SJSA1 (cell line): ENCODE data around the gene UXS1. TPM values are rescaled to one million over a fixed set of nuclear protein-coding genes. Genes with fewer than 3 reads are reported as not detected.

ENCODE experiments used
- DNase-seq, 2 experiments: peaks; one replicate each; pipeline ENCODE4 v3.0.0-alpha.2; 2015 to 2020; ENCODE audit warnings: low spot score in 2 of 2, low read depth in 1 of 2
- H3K27ac ChIP-seq: fragments of 250-450 bp; sonication (Bioruptor Pico); 2 replicates; pipeline ENCODE4 v1.5.1; 2020; ENCODE audit warnings: mild to moderate bottlenecking, moderate library complexity
- H3K27me3 ChIP-seq: fragments of 250-450 bp; sonication (Bioruptor Pico); replicated peaks from 2 replicates; pipeline ENCODE4 v1.5.1; 2020; ENCODE audit warnings: mild to moderate bottlenecking, moderate library complexity
- H3K36me3 ChIP-seq: fragments of 250-450 bp; sonication (Bioruptor Pico); 2 replicates; pipeline ENCODE4 v1.5.1; 2020; ENCODE audit warnings: mild to moderate bottlenecking
- H3K4me1 ChIP-seq: fragments of 250-450 bp; sonication (Bioruptor Pico); replicated peaks from 2 replicates; pipeline ENCODE4 v1.6.1; 2021; ENCODE audit warnings: mild to moderate bottlenecking
- H3K4me3 ChIP-seq: fragments of 250-450 bp; sonication (Bioruptor Pico); 2 replicates; pipeline ENCODE4 v1.5.1; 2020; ENCODE audit warnings: mild to moderate bottlenecking
- H3K9me3 ChIP-seq: fragments of 250-450 bp; sonication (Bioruptor Pico); replicated peaks from 2 replicates; pipeline ENCODE4 v1.5.1; 2020; ENCODE audit warnings: mild to moderate bottlenecking
- total RNA-seq: library from RNA; depleted of rRNA; stranded (reverse); fragments of >200 nt; shearing (Covaris generic); gene quantifications from 2 replicates; pipeline ENCODE4 v1.2.3, GENCODE V29; 2014

UXS1 gene
- total RNA-seq, 1 experiment from 2014 or later = 60.6 TPM

DNA sequence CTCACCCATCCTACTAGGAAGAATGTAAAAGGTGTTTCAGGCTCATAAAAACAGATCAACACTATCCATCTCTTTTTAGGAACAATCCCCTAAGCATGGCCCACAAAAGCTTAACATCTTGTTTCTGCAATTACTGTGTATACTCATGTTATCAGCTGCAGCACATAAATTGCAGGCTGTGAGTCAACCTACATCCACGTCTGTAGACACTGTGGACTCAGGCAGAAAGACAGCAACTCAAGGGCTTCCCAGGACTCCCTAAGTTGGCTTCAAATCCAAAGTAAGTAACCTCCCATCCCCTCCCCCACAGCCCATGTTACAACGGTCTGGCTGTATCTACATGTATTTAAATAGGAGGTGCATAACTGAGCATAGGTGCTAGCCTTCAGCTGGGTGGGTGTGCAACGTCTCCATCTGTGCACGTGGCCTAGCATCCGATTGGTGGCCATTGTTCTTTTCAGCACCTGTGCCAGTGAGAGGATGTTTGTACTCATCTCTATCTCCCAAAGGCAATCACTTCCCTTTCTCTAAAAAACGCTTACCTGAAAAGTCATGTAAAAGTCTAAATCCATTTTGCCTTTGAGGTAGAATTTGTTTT lies 30.1 kb downstream of the UXS1 start:
- Histone ChIP-seq H3K9me3 (no peaks in the 10 kb centered on the region), H3K36me3 (peaks cover 10% of the 10 kb centered on the region), H3K27me3 (no peaks in the 10 kb centered on the region), H3K4me1 (peaks cover 19% of the 10 kb centered on the region), H3K27ac (no peak overlapping the region), H3K4me3 (no peak overlapping the region)
- DNase-seq = no peak

DNA sequence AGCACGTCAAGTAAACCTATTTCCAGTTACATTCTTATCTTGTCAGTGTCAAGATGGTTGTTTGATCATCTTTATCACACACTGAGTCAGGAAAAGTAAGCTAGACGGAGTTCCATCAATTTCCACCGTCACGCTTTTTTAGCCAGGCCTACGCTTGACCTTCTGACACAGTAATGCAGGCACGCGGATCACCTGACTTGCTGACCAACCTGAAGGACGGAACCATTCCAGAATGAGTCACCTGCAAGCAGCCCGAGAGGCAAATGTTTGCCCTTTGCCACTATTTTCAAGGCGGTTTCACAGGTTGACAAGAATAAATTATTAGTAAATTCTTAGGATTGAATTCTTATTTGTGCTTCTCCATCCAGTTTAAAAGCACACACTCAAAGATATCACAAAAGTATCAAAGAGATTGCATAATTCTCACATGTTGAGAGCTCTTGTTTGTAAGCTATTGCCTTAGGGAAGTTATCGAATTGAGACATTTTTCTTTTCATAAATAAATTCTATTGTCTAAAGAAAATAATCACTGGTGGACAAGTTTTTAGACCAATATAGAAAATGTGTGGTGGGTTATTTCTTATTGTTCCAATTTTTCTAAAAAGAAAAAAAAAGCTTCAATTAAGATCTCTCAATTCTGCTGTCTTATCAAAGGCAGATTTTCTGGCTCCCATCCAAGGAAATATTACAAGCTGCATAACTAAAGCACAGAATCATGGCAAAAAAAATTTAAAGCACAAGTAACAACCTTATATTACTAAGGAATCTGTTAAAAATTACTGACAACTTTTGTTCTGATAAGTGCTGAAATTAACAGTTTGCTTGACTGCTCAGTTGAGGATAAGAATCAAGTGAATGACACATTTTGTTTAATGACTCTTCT lies 31.9 kb downstream of the UXS1 start:
- Histone ChIP-seq H3K27me3 (no peaks in the 10 kb centered on the region), H3K27ac (no peak overlapping the region), H3K4me1 (peaks cover 19% of the 10 kb centered on the region), H3K36me3 (peaks cover 20% of the 10 kb centered on the region), H3K9me3 (no peaks in the 10 kb centered on the region), H3K4me3 (no peak overlapping the region)
- DNase-seq = no peak

DNA sequence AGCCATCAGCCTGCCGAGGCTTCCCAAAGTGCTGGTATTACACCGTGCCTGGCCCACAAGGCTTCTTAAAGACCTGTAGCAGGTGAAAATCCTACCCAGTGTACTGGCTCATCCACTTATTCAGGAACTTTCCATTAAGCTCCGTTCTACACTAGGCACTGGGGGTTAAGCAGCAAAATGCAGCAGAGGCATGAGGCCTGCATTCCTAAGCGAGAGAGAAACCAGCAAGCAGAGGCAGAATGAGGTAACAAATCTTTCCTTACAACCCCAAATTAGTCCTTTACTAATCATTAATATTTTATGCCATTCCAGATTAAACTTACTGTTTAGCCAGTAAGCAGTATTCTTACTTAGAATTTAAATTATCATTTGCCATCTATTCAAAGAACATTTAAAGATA lies 32.8 kb downstream of the UXS1 start:
- Histone ChIP-seq H3K36me3 (peaks cover 26% of the 10 kb centered on the region), H3K9me3 (no peaks in the 10 kb centered on the region), H3K4me3 (no peak overlapping the region), H3K4me1 (peaks cover 19% of the 10 kb centered on the region), H3K27ac (no peak overlapping the region), H3K27me3 (no peaks in the 10 kb centered on the region)
- no peak for DNase-seq

DNA sequence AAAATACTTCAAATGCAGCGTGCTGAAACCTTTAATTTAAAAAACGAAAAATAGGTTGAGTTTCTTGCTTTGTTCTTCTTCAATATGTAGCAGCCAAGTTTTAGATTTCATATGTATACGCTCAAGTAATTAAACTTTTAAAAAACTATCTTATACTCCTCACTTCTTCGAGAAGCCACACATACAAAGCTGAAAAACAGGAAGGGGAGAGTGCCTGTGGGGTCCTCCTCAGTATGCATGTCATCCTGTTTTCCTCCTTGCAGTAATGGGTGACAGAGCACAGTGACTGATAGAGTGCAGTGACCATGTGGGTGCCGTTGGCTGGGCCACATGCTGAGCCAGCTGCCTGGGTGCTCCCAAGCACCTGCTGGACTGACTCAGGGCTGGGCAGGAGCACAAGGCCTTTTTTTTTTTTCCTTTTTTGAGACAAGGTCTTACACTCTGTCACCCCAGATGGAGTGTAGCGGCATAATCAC lies 33.3 kb downstream of the UXS1 start:
- peaks cover 29% of the 10 kb centered on the region for H3K36me3 ChIP-seq
- no peak for DNase-seq
- no peaks in the 10 kb centered on the region for H3K9me3 ChIP-seq
- H3K27me3 ChIP-seq = no peaks in the 10 kb centered on the region
- H3K27ac ChIP-seq = no peak overlapping the region
- peaks cover 14% of the 10 kb centered on the region for H3K4me1 ChIP-seq
- H3K4me3 ChIP-seq = no peak overlapping the region

DNA sequence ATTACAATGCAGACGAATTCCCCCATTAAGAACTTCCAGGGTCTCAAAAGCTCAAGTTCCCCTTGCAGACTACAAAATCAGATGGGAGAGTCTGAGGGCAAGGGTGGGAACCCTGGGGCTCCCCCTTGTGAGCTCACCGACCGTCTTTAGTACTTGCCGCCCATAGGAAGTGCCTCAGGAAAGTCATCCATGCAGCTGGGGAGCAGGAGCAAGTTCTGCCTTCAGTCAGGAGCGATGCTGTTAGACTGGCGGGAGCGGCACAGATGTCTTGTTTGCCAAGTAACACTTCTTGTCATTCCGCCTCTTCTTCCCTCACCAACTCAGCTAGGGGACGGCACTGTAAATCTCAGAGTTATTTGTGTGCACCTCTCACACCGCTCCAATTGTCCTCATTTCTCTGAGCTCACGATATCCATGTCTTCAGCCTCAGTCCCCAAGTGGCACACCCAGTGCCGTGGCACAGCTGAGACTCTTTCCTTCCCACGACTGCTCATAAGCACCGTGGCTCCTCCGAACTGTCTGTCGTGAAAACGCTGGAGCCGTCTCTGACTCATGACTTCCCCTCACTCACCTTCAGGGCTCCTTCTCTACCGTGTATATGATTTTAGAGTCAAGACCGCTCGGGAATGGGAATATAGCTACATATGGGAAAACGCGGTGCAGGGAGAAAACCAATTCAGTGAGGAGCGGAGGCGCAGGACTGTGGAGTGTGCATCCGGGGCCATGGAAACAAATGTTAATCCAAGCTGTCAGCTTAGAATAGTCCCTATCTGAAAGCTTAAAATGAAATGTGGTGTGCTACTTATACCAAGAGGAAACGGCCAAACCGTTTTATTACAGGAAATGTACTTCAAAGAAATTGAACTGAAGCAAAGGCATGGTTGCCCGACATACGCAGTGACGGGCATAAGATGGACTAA lies 34.0 kb downstream of the UXS1 start:
- H3K4me3 ChIP-seq = no peak overlapping the region
- H3K27me3 ChIP-seq = no peaks in the 10 kb centered on the region
- peaks cover 7% of the 10 kb centered on the region for H3K4me1 ChIP-seq

DNA sequence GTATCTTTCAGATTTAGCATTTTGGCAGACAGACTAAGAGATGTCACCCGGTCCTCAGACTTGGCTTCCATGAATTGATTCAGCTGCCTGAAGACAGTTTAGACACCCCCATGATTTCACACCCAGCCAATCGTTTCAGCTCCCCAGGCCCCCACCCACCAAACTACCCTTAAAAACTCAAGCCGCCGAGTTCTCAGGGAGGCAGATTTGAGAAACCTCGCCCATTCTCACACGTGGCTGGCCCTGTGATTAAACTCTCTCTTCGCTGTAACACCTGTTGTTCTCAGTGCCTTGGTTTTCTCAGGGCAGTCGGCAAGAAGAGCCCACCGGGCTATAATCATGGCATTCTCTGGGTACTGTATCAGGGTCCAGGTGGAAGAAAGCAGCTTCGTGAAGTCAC lies 35.2 kb downstream of the UXS1 start:
- DNase-seq = no peak
- no peak overlapping the region for H3K27ac ChIP-seq
- no peaks in the 10 kb centered on the region for H3K4me1 ChIP-seq
- H3K27me3 ChIP-seq = no peaks in the 10 kb centered on the region
- H3K9me3 ChIP-seq = no peaks in the 10 kb centered on the region
- H3K36me3 ChIP-seq = peaks cover 45% of the 10 kb centered on the region
- H3K4me3 ChIP-seq = no peak overlapping the region

More for the DNA sequence above, 34.0 kb downstream of the UXS1 start:
- no peak overlapping the region for H3K27ac ChIP-seq
- peaks cover 36% of the 10 kb centered on the region for H3K36me3 ChIP-seq
- DNase-seq = no peak
- no peaks in the 10 kb centered on the region for H3K9me3 ChIP-seq

DNA sequence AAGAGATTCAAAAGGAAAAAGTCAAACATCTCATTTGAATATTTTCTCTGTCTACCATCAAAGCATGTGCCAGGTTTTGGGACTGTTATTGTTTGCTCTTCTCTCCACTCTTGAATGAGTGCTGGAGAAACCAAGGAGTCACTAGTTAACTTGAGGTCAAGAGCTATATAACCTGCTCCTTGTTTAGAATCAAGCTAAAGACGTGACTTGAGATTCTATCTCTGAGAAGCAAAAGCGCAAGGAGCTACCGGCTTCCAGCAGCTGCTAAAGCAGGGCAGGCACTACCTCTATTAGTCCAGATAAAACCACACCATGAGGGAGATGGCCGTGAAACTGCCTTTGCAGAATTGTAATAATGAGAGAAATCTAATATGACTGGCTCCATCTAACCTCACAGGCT lies 36.0 kb downstream of the UXS1 start:
- no peaks in the 10 kb centered on the region for H3K27me3 ChIP-seq
- no peaks in the 10 kb centered on the region for H3K9me3 ChIP-seq
- H3K36me3 ChIP-seq = peaks cover 47% of the 10 kb centered on the region
- H3K27ac ChIP-seq = no peak overlapping the region
- no peak for DNase-seq
- no peak overlapping the region for H3K4me3 ChIP-seq
- no peaks in the 10 kb centered on the region for H3K4me1 ChIP-seq

DNA sequence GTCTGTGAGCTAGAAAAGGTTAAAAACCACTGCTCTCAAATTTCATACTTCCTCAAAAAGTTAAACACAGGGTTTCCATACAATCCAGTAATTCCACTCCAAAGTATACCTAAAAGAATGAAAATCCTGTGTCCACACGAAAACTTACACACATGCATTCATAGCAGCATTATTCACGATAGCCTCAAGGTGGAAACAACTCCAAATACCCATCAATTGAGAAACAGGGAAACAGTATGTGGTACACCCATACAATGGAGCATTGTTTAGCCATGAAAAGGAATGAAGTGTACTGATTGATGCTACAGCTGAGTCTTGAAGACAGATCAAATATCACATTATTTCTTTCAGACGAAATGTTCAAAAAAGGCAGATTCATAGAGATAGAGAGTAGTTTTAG lies 36.7 kb downstream of the UXS1 start:
- H3K36me3 ChIP-seq = peaks cover 46% of the 10 kb centered on the region
- no peaks in the 10 kb centered on the region for H3K9me3 ChIP-seq
- no peaks in the 10 kb centered on the region for H3K27me3 ChIP-seq
- no peak overlapping the region for H3K4me3 ChIP-seq
- DNase-seq = no peak
- no peak overlapping the region for H3K27ac ChIP-seq
- H3K4me1 ChIP-seq = no peaks in the 10 kb centered on the region

DNA sequence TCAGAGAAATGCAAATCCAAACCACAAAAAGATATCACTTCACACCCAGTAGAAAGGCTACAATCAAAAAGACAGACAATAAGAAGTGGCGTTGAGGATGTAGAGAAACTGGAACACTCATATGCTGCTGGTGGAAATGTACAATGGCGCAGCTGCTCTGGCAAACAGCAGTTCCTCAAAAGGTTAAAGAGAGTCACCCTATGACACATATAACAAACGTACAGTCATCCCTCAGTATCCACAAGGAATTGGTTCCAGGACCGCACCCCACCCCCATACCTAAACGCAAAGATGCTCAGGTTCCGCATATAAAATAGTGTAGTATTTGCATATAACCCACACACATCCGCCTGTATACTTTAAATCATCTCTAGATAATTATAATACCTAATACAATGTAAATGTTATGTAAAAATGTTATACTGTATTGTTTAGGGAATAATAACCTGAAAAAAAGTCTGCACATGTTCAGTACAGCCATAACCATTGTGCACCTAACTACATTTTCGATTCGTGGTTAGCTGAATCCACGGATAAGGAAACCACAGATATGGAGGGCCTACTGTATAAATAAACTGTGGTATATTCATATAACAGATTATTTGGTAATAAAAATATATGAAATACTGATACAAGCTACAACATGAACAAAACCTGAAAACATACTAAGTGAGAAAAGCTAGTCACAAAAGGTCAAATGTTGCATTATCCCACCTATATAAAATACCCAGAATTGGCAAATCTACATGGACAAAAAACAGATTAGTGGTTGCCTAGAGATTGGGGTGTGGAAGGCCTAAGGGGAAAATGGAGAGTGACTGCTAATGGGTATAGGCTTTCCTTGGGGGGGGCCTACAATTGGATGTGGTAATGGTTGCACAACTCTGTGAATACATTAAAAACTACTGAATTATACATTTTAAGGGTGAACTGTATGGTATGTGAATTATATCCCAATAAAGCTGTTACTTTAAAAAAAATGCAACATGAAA lies 37.5 kb downstream of the UXS1 start:
- Histone ChIP-seq H3K4me1 (no peaks in the 10 kb centered on the region), H3K4me3 (no peak overlapping the region), H3K27ac (no peak overlapping the region), H3K27me3 (no peaks in the 10 kb centered on the region), H3K36me3 (peaks cover 46% of the 10 kb centered on the region), H3K9me3 (no peaks in the 10 kb centered on the region)
- no peak for DNase-seq

DNA sequence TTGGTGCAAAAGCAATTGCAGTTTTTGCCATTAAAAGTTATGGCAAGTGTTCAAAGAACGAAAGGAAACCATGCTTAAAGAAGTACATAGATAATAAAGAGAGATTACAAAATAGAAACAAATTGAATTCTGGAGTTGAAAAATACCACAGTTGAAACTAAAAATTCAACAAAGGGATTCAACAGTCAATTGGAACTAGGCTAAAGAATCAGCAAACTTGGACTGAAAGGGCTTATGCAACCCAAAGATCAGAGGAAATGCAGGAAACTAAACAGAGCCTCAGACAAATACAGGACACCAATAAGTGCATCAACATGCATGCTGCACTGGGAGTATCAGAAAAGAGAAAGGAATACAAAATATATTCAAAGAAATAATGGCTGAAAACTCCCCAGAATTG lies 40.3 kb downstream of the UXS1 start:
- H3K4me1 ChIP-seq = no peaks in the 10 kb centered on the region
- H3K4me3 ChIP-seq = no peak overlapping the region
- no peak for DNase-seq
- H3K36me3 ChIP-seq = peaks cover 47% of the 10 kb centered on the region
- H3K27me3 ChIP-seq = no peaks in the 10 kb centered on the region
- no peaks in the 10 kb centered on the region for H3K9me3 ChIP-seq
- no peak overlapping the region for H3K27ac ChIP-seq

DNA sequence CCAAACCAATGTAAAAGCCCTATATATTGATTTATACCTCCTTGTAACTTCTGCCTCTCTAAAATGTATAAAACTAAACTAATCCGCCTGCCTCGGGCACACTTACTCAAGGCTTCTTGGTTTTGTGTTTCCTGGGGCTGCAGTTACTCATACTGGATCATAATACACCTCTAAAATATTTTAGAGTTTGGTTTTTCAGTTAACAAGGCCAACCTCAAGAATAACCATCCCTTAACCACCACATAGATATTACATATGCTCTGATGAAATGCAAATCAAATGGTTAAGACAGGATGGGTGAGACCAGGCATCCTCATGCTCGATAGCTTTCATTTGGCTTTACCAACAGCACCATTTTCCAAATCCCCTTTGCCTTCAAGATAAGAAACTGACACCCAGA lies 46.4 kb downstream of the UXS1 start:
- Histone ChIP-seq H3K27me3 (no peaks in the 10 kb centered on the region), H3K9me3 (no peaks in the 10 kb centered on the region), H3K27ac (peak overlapping the region; percentile 85), H3K4me3 (no peak overlapping the region), H3K36me3 (peaks cover 16% of the 10 kb centered on the region), H3K4me1 (peaks cover 49% of the 10 kb centered on the region)
- no peak for DNase-seq

DNA sequence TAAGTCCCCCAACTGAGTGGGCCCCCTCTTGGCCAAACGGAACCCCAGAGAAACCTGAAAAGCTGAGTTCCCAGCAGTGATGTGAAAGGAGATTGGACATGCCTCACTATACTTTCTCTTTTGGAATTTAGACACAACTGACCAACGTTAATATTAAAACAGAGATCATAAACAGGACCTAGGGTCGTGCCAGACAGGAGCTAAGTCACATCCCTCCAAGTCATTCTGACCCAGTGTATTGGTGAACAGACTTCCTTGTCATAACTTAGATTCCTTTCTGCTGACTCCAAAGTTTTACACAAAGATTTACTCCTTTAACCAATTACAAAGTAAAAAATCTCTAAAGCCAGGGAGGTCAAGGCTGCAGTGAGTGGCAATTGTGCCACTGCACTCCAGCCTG lies 46.9 kb downstream of the UXS1 start:
- Histone ChIP-seq H3K4me1 (peaks cover 49% of the 10 kb centered on the region), H3K4me3 (0 out of 2 replicates have a peak overlapping the region, but pooled peaks have one; percentile 2), H3K9me3 (no peaks in the 10 kb centered on the region), H3K27me3 (no peaks in the 10 kb centered on the region), H3K27ac (peak overlapping the region; percentile 85), H3K36me3 (peaks cover 16% of the 10 kb centered on the region)
- peak; percentile 59 to 87 for DNase-seq
